Ovary (tissue), 3 donors: ENCODE data around the gene SPATA6L.

Source experiments
- CTCF ChIP-seq, 3 donors: fragments of 450-650 bp in 2 of 3; fragments of 200-600 bp in 1 of 3; IDR thresholded peaks; one replicate each; pipeline versions ENCODE4 v1.5.1 to v1.8.0; 2016 to 2022; ENCODE audit warnings: antibody characterized with exemption in 3 of 3, mild to moderate bottlenecking in 1 of 3
- EP300 ChIP-seq: sonication (generic); formaldehyde crosslinking; IDR thresholded peaks from one replicate; pipeline ENCODE4 v1.6.1; 2017; ENCODE audit warnings: antibody characterized with exemption
- donor health status: DM: no; HTN: no; CAD: no.

- TF ChIP-seq EP300, result no peak
- no peak for TF ChIP-seq CTCF (IDR thresholded peaks at IDR 0.05)
Measured at GRCh38 chr9:4559261-4560182, 106.8 kb downstream of the SPATA6L start.
